NB4 (cell line): Measurements from ENCODE around the gene MAST4.

Source experiments
- CTCF ChIP-seq: IDR thresholded peaks from one replicate; pipeline ENCODE4 v1.5.1; 2012; ENCODE audit warnings: low read depth, low read length
- MYC ChIP-seq: IDR thresholded peaks from 2 replicates; pipeline ENCODE4 v1.6.1; 2011; ENCODE audit warnings: low read depth, low read length
- POLR2A ChIP-seq: IDR thresholded peaks from 2 replicates; pipeline ENCODE4 v1.6.1; 2011; ENCODE audit warnings: mild to moderate bottlenecking; ENCODE audit not compliant: insufficient read length; ENCODE audit errors: extremely low read depth
- TF ChIP-seq, protein P1 (sequence below): IDR thresholded peaks from 2 replicates; pipeline ENCODE4 v1.6.1; 2011; ENCODE audit warnings: low read depth, low read length

GRCh38 chr5:66931651-66932050, 335.5 kb downstream of the MAST4 start:
- no peak for TF ChIP-seq CTCF
- no peak for TF ChIP-seq POLR2A
- TF ChIP-seq MYC, result no peak
- TF ChIP-seq, protein P1, sequence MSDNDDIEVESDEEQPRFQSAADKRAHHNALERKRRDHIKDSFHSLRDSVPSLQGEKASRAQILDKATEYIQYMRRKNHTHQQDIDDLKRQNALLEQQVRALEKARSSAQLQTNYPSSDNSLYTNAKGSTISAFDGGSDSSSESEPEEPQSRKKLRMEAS, result no peak
